Type B pancreatic cell (in vitro differentiated cells): ENCODE data around the gene GRM4. TPM values are rescaled to one million over a fixed set of nuclear protein-coding genes. Genes with fewer than 3 reads are reported as not detected.

Experiments used
- DNase-seq: peaks from one replicate; pipeline ENCODE4 v3.0.0; 2021; ENCODE audit warnings: mixed read lengths; ENCODE audit not compliant: unreplicated experiment; ENCODE audit errors: extremely low spot score
- H3K27ac Mint-ChIP-seq: 2 replicates; pipeline ENCODE4 v1.8.0; 2021; ENCODE audit warnings: mild to moderate bottlenecking, mixed read lengths
- H3K27me3 Mint-ChIP-seq: 2 replicates; pipeline ENCODE4 v1.8.0; 2021; ENCODE audit warnings: mixed read lengths
- H3K36me3 Mint-ChIP-seq: 2 replicates; pipeline ENCODE4 v1.8.0; 2021; ENCODE audit warnings: mixed read lengths
- H3K4me1 Mint-ChIP-seq: one replicate; pipeline ENCODE4 v1.8.0; 2021; ENCODE audit warnings: mixed read lengths; ENCODE audit not compliant: unreplicated experiment
- H3K4me3 Mint-ChIP-seq: 2 replicates; pipeline ENCODE4 v1.8.0; 2021; ENCODE audit warnings: mild to moderate bottlenecking, mixed read lengths
- H3K9me3 Mint-ChIP-seq: 2 replicates; pipeline ENCODE4 v1.8.0; 2021; ENCODE audit warnings: mixed read lengths
- CTCF ChIP-seq: fragments of 200-600 bp; sonication (generic); conservative IDR thresholded peaks from 2 replicates; pipeline ENCODE4 v1.5.0; 2021; ENCODE audit warnings: antibody characterized with exemption, mild to moderate bottlenecking
- total RNA-seq: library from RNA; stranded (reverse); gene quantifications from 2 replicates; pipeline ENCODE4 v1.2.1, GENCODE V29; 2021; ENCODE audit warnings: low replicate concordance

Gene GRM4
- total RNA-seq, 1 donor from 2014 or later: 2.2 TPM

- Mint-ChIP-seq H3K4me1 (no peaks in the 10 kb centered on the region), H3K36me3 (no peaks in the 10 kb centered on the region), H3K27ac (no peak overlapping the region), H3K27me3 (peaks cover 19% of the 10 kb centered on the region), H3K4me3 (no peak overlapping the region), H3K9me3 (no peaks in the 10 kb centered on the region)
- no peak for TF ChIP-seq CTCF
- no peak for DNase-seq
These were observed 49.7 kb downstream of the GRM4 start for GRCh38 chr6:34096193-34096592.

- DNase-seq: no peak
- no peaks in the 10 kb centered on the region for H3K4me1 Mint-ChIP-seq
- no peak overlapping the region for H3K27ac Mint-ChIP-seq
- TF ChIP-seq CTCF: no peak
- H3K27me3 Mint-ChIP-seq: peaks cover 19% of the 10 kb centered on the region
- no peaks in the 10 kb centered on the region for H3K36me3 Mint-ChIP-seq
- H3K9me3 Mint-ChIP-seq: no peaks in the 10 kb centered on the region
- H3K4me3 Mint-ChIP-seq: no peak overlapping the region
These were observed 50.1 kb downstream of the GRM4 start for GRCh38 chr6:34095741-34096140.

- H3K4me1 Mint-ChIP-seq: no peaks in the 10 kb centered on the region
- H3K4me3 Mint-ChIP-seq: no peak overlapping the region
- no peaks in the 10 kb centered on the region for H3K9me3 Mint-ChIP-seq
- H3K27me3 Mint-ChIP-seq: peaks cover 19% of the 10 kb centered on the region
- no peaks in the 10 kb centered on the region for H3K36me3 Mint-ChIP-seq
- no peak overlapping the region for H3K27ac Mint-ChIP-seq
- DNase-seq: no peak
- TF ChIP-seq CTCF: no peak
These were observed 50.8 kb downstream of the GRM4 start for GRCh38 chr6:34095136-34095505.

GRCh38 chr6:34094474-34095135, 51.3 kb downstream of the GRM4 start:
- H3K9me3 Mint-ChIP-seq: no peaks in the 10 kb centered on the region
- H3K27me3 Mint-ChIP-seq: peaks cover 19% of the 10 kb centered on the region
- H3K36me3 Mint-ChIP-seq: no peaks in the 10 kb centered on the region
- peak overlapping the region; percentile 21 for H3K27ac Mint-ChIP-seq
- no peaks in the 10 kb centered on the region for H3K4me1 Mint-ChIP-seq
- DNase-seq: no peak
- H3K4me3 Mint-ChIP-seq: no peak overlapping the region
- no peak for TF ChIP-seq CTCF

GRCh38 chr6:34093854-34094430, 51.9 kb downstream of the GRM4 start:
- TF ChIP-seq CTCF: no peak
- Mint-ChIP-seq H3K4me1 (no peaks in the 10 kb centered on the region), H3K9me3 (no peaks in the 10 kb centered on the region), H3K27me3 (peaks cover 19% of the 10 kb centered on the region), H3K36me3 (no peaks in the 10 kb centered on the region), H3K27ac (peak overlapping the region; percentile 21), H3K4me3 (no peak overlapping the region)
- DNase-seq: no peak
